DOHH2 (cell line): ENCODE results near the gene HEATR5A.

Source experiments
- CTCF ChIP-seq: fragments of 200-600 bp; sonication (generic); IDR thresholded peaks from one replicate; pipeline ENCODE4 v1.5.1; 2014; ENCODE audit warnings: antibody characterized with exemption, mild to moderate bottlenecking, low read depth, low read length; ENCODE audit not compliant: poor library complexity, severe bottlenecking
- EZH2phosphoT487 ChIP-seq: fragments of 200-600 bp; sonication (generic); IDR thresholded peaks from 2 replicates; pipeline ENCODE4 v1.6.1; 2017; ENCODE audit warnings: borderline replicate concordance, mild to moderate bottlenecking, antibody characterized with exemption, low read length, moderate library complexity, mixed read lengths

- TF ChIP-seq CTCF = no peak
- no peak for TF ChIP-seq EZH2phosphoT487
Measured at GRCh38 chr14:31461545-31461944, 41.2 kb upstream of the HEATR5A start.
